HG03066 (cell line): Measurements from ENCODE around the gene CMIP.

Experiments used
- ATAC-seq: cut with Tn5 transposase; IDR thresholded peaks from one replicate; pipeline ENCODE4 v1.9.1; 2021; ENCODE audit warnings: low read depth; ENCODE audit not compliant: unreplicated experiment

The CMIP gene

DNA sequence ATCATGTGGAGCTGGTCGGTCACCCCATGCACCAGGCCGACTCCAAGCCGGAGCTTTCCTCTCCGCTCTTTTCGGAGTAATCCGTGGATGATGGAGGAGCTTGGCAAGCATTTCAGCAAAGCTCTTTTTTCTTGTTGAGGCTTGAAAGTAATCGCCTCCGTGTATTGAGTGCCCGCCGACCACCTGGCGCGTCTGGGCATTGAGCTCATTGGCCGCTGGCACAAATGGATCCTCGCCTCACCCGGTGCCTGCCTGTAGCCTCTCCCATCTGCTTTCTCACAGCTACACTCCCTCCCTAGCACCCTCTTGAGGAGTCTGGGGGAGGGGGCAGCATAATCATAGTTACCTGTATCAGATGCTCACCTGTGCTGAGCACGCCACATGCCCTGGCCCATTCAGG, 148.9 kb downstream of the CMIP start:
- no peak for ATAC-seq

DNA sequence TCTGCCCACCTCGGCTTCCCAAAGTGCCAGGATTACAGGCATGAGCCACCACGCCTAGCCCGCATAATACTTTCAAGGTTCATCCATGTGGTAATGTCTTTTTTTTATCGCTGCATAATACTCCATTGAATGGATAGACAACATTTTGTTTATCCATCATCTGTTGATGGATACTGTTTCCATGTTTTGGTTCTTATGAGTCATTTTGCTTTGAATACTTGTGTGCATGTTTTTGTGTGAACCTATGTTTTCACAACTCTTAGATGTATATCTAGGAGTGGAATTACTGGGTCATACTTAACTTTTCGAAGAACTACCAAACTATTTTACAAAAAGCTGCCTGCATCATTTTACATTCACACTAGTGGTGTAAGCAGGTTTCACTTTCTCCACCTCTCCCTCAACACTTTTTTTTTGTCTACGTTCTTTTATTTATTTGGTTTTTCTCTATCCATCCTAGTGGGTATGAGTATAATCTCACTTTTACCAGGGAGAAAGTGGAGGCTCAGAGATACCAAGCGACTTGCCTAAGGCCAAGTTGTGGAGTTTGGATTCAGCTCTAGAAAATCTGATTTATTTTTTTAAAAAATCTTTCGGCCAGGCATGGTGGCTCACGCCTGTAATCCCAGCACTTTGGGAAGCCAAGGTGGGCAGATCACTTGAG, 151.2 kb downstream of the CMIP start:
- no peak for ATAC-seq

DNA sequence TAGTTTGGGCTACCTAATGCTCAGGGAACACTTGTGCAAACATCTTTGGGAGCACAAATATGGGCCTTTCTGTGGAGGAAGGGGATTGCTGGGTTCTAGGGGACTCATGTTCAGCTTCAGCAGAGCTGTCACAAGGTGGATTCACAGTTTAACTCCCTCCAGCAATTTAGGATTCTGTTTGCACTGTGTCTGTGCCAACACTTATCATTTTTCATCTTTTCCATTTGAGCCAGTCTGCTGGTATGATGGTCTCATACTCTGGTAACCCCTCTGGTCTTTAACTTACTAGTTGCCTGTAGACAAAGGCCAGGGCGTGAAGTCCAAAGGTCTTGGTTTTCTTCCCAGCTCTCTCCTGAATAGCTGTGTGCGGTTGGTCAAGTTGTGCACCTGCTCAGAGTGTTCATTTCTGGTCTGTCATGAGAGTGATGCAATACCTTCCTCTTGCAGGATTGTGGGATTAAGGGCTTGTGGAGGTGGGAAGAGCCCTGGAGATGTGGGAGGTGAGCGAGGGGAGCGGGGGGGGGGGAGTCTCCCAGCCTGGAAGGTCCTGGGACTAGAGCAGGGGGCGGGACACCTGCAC, 152.6 kb downstream of the CMIP start:
- ATAC-seq, result no peak

DNA sequence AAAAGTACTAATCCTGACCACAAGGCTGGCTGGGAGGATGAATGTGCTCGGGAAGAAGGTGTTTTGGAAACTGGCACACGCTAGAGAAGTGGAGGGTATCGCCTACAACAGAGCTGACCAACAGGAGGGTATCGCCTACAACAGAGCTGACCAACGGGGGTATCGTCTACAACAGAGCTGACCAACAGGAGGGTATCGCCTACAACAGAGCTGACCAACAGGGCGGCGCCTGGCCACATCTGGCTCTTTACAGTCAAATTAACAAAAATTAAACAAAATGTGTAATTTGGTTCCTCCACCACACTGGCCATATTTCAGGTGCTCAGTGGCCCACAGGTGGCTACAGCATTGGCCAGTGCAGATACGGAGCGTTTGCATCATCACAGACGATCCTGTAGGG, 153.5 kb downstream of the CMIP start:
- ATAC-seq, result no peak

DNA sequence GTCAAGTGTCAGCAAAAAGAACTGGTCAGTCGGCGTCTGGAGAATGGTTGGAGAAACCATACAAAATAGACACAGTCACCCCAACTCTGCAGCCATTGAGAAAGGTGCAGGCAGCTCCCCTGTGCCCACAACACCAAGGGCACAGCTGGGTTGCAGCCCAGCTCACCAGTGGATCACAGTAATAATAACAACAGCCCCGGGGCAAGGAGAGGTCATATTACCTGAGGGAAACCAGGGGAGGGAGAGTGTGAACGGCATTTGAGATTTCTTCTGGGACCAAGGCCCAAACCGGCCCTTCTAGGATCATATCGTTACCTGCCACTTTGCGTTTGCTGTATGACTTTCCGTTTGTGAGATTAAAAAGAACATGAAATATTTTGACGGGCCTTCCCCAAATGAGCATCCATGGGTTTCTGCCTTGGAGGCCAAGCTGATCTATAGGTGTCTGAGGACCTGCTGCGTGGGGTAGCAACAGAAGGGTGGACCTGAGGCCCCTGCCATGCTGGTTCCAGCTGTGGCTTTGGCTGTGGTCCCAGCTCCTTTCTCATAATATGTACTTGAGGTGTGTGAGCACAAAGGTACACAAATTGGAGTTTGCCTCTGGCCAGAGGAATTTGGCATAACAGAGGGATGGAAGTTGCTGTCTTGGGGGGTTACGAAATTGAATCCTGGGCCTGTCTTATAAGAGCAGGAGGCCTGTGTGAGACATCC, 154.6 kb downstream of the CMIP start:
- no peak for ATAC-seq

DNA sequence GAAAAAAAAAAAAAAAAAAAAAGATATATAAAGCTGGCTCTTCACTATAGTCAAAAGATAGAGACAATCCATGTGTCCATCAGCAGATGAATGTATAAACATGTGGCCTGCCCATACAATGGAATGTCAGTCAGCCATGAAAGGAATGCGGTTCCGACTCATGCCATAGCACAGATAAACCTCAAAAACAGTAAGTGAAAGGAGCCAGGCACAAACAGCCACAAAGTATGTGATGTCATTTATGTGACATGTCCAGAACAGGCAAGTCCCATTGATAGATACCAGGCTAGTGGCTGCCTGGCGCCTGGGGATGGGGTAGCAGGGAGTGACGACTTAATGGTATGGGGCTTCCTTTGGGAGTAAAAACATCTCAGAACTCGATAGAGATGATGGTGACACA, 155.7 kb downstream of the CMIP start:
- ATAC-seq, result no peak

DNA sequence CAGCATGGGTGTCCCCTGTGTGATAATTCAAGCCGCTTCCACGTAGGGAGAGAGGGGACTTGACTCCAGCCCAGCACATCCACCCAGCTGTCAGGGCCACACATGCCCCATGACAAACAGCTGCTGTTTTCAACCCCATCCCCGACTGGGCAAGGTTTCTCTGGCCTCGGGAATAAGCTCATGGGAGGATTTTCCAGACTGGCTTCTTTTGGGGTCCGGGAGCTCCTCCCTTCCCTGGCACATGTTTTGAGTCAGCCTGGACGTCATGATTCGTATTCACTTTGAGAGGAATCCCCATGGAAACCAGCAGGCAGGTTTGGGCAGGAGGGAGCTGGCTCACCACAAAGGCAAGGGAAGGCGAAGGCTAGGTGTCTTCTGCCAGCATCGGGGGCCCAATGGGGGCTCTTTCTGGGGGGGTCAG, 156.4 kb downstream of the CMIP start:
- ATAC-seq, result no peak

DNA sequence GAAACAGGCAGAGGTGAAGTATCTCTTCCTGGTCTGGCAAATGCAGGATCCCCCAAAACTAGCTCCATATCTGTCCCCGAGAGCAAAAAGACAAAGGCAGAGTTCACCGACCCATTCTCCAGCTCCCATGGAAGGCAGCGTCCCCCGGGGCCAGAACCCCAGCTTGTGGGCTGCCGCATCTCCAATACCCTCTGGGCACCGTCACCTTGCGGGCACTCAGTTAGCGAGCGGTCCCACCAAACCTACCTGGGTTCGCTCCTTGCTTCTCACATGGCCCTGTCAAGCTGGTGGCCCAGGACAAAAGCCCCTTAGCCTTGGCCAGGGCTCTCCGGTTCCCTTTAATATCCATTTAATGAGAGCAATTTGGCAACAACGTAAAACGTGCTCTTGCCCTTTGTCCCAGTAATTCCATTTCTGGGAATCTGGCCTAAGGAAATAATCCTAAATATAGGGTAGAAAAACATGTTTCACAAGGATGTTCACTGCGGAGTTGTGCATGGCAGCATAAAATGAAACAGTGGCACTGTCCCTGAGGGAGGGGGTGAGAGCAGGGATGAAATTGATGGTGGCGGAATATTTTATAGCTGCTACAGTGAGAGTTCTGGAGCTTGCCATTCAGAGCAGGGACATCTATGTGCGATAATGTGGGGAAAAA, 157.1 kb downstream of the CMIP start:
- ATAC-seq, result no peak

DNA sequence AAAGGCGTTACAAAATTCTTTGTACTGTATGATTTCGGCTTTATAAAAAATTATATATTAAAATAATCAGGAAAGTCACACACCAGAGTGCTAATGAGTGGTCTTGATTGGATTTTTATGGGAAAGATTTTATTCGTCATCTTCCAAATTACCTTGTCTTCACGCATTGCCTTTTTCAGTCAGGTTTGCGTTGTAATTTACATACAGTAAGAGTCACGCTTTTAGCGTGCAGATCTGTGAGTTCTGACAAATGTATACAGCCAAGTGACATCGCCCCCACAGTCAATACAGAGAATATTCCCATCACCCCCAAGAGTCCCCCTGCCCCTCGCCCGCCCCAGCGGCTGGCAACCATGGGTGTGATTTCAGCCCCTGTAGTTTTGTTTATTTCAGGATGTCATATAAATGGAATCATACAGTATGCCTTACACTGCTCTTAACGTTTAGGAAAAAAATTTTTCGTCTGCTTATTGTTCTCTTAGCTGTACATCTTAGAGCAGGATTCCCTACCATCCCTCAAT, 157.7 kb downstream of the CMIP start:
- no peak for ATAC-seq

DNA sequence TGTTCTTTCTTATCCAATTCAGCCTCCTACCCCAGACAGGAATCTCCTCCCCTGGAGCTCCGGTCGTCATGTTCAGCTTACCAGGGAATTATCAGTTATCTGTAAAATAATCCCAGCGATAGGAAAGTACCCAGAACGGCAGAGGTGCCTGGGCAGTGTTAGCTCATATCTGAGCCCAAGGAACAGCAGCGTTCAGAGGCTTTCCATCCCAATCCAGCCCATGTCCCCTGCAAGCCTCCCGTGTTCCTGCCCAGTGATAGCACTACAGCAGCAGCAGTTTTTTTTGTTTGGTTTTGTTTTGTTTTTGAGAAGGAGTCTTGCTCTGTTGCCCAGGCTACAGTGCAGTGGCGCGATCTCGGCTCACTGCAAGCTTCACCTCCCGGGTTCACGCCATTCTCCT, 158.2 kb downstream of the CMIP start:
- ATAC-seq, result no peak

DNA sequence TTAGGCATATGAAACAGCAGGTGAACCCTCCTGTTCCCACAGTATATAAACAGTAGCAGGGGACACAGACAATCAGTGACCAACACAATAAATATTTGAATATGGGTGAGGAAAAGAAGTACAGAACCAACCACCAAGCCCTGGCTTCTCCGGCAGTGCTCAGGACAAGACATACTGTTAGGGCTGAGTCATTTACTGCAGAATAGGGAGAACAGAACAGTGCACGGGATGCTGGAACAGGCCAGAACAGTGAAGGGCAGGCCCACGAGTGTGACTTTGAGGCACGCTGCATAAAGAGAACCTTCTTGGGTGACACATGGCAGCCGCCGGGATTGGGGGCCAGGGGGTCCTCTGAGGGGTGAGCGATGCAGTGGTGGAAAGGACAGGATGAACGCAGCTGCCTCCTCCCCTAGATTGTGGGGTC, 160.4 kb downstream of the CMIP start:
- ATAC-seq, result no peak

DNA sequence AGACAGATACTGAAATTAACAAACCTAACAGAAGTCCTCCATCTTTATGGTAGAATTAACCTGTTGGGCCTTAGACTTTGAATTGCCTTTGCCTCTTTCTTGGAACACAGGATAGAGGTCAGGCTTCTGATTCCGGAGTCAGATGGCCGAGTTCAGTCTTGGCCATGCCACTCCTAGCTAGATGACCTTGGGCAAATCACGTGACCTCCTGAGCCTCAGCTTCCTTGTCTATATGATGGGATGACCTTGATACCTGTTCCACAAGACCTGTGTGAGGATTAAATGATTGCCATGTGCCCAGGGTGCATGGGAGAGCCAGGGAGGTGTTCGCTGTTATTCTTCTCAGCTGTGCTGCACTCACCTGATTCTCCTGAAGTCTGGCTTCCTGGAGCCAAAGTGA, 161.4 kb downstream of the CMIP start:
- ATAC-seq, result no peak

DNA sequence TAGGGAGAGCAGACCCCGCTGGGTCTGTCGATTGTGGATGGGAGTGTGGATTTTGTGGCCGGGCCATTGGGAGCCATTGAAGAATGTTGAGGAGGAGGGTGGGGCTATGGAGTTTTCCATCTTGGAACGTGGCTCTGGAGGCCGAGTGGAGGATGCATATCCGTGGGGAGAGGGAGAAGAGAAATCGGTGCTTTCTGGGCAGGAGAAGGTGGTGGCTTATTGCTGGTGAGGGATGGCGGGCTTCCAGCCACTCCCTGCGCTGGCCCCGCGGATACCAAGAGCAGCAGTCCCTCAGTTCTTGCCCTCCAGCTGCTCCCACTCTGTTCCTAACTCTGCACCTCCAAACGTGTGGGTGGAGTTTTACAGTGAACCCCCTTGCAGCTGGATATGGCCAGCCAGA, 162.4 kb downstream of the CMIP start:
- no peak for ATAC-seq

DNA sequence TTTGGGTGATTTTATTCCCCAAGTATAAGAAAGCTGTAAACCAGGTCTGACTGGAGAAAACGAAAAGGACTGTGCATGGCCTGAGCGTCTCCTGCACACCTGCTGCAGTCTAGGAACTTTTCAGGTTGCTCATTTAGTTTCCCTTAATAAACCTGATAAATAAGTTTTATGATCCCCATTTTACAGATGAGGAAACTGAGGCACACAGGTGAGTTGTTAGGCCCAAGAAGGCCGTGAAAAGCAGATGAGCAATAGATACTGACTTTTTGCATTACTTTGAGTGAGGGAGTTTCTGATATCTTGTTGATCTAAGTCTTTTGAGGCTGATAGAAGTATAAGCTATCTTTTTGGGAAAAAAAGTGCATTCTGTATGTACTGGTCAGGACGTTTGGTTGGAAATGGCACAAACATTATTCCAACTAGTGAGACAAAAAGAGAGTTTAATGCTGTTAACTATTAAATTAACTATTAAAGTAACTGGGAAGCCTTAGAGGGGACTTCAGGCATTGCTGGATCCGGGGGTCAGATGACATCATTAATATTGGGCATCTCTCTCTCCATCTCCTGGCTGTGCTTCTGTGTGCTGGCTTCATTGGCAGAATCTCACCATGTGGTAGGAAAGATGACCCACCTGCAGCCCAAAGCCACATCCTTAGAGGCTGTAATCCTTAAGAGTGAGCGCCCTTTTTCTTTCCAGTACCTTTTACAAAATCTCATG, 163.4 kb downstream of the CMIP start:
- no peak for ATAC-seq

DNA sequence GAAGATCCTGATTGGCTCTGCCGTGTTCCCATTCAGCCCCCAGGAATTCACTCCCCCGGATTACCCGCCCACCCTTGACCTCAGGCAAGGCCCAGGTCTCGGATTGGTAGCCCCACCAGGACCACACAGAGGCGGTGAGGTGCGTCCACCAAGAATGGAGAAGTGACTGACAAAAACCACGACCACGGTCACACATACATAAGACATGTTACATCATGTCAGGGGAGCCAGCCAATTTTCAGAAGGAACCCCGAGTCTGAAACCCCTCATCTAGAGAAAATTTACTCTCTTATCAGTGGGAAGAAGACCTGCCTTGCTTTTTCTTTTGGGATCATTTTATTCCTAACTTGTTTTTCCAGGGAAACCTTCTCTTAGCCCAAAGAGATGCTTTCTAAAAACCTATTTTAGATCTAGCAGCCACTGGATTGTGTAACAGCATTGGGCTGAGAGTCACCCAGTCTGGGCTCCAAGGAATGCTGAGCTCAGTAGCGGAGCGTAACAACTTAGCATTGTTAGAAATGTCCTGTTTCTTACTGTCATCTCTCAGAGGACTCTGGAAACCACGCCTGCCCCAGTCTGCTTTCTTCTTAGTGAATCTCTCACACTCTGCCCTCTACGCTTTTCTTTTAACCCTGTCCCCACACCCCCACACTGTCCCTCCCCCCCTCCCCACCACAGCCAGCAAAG, 164.1 kb downstream of the CMIP start:
- ATAC-seq, result no peak

DNA sequence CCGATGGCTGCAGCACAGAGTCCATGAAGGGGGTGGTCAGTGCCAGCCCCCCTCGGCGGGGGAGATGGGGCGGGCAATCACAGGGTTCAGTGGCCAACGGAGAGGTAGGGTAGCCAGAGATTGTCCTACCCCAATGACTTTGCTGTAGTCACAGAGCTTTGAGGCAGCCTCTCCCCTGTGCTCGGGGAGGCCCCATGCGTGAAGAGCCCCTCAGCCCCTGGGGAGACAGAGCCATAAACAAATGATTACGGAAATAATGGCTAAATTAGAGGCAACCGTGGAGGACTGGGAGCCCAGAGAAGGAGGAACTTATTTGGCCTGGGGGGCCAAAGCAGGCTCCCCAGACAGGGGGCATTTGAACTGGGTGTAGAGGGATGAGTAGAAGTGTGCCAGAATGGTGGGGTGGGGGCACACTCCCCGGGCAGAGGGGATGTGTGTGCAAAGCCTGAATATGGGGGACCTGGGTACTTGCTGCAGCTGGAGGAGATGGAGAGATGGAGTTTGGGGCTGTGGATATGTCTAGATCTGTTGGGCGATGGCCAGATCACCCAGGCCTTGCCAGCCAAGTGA, 164.8 kb downstream of the CMIP start:
- no peak for ATAC-seq

DNA sequence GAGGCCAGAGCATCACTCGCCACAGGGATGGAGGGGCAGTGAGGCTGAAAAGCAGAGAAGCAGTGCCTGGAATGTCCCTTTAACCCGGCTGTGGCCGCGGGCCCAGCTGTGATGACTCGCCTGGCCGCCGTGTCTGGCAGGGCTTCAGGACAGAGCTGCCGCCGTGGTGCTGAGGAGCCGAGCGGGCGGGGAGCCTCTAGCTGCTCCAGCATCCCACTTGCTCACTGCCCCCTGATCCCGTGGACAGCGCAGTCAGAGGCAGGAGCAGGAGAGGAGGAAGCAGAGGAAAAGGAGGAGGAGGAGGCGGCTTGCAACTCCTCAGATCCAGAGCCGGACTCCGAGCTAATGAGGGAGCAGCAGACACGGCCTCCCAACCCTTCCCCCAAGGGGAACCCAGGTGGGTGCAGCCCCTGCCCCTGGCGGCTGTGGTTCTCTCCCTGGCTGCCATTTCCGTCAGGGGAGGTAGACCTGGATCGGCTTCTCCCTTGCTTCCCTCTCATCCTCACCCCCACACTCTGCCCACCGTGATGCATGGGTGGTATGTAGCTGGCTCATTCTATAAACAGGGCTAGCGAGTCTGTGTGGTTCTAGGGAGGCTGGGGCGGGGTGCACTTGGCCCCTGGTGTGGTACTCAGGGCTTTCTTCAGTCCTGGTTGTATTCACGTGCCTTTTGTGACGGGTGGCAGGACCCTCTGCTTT, 165.7 kb downstream of the CMIP start:
- ATAC-seq, result no peak

DNA sequence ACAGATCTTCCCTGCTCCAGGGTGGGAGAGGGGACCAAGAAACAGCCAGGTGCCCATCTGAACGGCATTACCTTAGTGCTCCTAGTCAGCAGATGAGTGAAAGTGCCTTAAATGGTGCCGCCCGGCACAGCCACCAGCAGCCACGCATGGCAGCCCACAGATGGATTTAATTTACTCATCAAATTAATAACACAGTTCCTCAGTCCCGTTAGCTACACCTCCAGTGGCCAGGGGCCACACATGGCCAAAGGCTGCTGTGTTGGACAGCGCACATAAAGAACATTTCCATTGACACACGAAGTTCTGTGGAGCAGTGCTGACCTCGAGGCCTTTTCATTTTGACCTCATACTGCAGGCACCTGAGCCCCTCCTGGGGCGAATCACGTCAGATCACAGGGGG, 166.3 kb downstream of the CMIP start:
- ATAC-seq, result no peak

DNA sequence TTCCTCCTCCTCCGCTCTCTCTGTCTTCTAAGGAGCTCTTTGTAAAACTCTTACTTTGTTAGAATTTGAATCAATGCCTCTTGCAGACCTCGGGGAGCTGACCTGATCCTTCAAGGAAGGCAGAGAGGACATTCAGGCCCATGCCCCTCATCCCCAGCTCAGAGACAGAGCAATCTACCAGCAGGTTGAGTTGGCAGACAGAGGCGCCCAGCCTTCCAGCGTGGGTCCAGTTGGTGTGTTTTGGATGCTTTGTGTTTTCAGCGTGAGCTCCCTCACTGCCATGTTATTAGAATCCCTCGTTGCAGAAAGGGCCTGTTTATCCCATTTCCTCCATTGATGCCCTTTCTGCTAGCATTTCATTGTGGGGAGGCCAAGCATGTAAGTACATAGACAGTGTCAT, 167.1 kb downstream of the CMIP start:
- ATAC-seq, result no peak
